ENCODE data around the gene DDIAS.
"Not testable (repeated sequence)": the region's sequence is repeated elsewhere in the genome, so short reads cannot be mapped to it uniquely, and the experiment has no call there.

The DDIAS gene

DNA sequence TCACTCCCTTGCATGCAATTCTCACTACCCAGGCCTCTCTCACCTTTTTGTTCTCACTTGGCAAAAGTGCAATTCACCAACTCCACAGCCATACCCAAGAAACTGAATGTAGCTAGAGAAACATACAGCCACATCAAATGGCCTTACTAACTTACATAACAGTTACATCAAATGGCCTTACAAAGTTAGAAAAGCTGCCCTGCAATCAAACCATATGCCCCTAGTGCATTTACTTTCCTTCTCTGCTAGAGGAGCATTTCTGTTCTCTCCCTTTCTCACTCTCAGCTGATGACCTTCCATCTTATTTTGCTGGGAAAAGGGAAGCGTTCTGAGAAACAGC, 11.6 kb upstream of the DDIAS start:
- DNase-seq: no peak

DNA sequence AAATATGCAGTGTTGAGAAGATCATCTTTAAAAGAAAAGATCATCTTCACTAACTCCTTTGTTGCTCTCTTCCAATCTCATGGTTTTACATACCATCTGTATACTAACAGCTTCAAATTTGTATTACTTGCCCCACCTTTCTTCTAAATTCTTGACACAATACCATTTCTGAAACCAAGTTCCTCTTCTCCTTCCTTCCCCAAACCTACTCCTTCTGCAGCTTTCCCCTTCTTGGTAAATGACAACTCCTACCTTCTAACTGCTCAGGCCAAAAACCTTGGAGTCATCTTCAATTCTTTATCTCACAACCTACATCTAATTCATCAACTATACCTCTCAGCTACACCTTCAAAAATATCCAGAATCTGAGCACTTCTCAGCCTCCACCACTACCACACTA, 10.6 kb upstream of the DDIAS start:
- no peak for DNase-seq

- DNase-seq: no peak
Observed at GRCh38 chr11:82892611-82893169, 8.8 kb upstream of the DDIAS start.

- DNase-seq: no peak
Observed at GRCh38 chr11:82895437-82896091, 6.0 kb upstream of the DDIAS start.

DNA sequence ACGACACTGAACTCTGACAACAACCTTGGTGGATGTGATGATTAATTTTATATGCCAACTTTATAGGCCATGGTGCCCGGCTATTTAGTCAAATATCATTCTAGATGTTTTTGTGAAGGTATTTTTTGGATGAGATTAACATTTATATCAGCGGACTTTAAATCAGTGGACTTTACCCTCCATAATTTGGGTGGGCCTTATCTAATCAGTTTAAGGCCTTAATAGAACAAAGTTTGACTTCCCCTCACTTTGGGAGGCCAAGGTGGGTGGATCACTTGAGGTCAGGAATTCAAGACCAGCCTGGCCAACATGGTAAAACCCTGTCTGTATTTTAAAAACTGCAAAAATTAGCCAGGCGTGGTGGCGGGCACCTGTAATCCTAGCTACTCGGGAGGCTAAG, 5.4 kb upstream of the DDIAS start:
- DNase-seq: no peak

DNA sequence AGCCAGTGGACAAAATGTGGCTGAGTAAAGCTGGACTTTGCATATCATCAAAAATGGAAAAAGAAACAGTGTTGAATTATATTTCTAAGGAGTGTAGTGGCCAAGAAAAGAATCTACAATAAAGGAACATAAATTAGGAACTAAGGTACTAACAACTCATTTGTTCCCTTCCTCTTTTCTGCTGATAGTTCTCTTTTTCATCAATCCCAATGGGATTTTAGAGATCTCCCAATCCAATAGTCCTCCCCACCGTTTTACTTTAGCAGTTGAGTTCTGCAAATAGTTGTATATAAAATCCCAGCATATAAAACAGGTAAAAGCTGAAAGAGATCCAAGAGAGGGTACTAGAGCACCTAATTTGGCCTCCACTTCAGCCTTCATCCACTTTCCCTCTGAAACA, 3.3 kb upstream of the DDIAS start:
- no peak for DNase-seq

GRCh38 chr11:82899186-82899820, 2.2 kb upstream of the DDIAS start:
- no peak for DNase-seq

- DNase-seq: no peak
Observed at GRCh38 chr11:82899957-82900276, 1.6 kb upstream of the DDIAS start.

- peak; percentile 95 for DNase-seq
Observed at GRCh38 chr11:82900277-82901164, 1.0 kb upstream of the DDIAS start, which contains the start of gene PRCP. Gene PRCP, minus strand, starts transcription at chr11:82900430. Its CDS starts 28 bp downstream, at chr11:82900402.

DNA sequence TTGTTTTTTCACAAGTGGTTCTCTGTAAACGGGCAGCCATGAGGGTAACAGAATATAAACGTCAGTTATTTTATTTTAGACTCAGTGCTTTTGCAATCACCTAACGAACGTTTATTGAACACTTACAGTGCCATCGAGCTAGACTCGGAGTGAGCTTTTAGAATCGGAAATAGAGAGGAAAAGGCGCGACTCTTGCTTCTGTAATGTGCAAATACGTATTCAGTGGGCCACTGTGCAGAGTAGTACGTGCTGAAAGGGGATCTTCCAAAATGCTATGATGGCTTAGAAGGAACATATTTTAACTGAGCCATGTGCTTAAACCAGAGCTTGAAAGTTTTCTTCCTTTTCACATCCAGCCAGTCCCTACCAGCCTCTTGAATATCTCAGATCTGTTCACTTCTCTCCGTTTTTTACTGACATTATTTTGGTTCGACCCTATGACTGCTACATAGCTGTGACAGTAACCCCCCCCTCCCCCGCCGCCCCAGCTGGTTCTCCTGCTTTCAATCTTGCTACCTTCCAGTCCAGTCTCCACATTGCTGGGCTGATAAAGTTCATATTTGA, 468 bp downstream of the DDIAS start:
- DNase-seq: no peak

- no peak for DNase-seq
Observed at GRCh38 chr11:82902880-82903279, 1.3 kb downstream of the DDIAS start.

DNA sequence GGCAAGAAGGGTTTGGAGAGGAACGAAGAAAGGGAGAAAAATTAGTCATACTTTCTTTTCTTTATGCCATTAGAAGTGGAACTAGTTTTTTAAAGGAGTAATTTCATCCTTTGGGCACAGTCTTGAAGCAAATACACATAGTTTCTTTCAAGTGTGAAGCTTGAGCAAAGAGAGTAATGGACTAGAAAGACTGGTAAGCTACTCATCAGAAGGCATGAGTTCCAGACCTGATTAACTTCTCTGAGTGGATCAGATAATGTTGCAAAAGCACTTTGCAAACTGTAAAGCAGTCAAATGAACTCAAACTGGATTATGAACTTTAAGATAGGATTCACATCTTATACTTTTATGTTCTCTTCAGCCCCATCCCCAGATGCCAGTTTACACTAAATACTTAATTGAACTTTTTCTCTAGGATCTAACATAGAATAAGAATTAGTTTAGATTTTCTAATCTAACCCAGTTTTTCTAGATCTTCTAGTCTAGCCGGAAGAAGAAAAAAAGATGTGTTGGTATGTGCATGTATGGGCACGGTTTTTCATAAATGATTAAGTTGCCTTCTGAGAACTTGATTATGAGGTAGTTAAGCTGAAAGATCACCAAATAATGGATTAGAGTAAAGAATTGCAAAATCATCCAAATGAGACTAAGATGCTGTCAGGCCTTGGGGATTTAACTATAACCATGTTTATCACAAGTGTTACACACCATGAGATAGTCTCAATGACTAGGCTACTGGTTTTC, 2.5 kb downstream of the DDIAS start:
- DNase-seq: no peak

DNA sequence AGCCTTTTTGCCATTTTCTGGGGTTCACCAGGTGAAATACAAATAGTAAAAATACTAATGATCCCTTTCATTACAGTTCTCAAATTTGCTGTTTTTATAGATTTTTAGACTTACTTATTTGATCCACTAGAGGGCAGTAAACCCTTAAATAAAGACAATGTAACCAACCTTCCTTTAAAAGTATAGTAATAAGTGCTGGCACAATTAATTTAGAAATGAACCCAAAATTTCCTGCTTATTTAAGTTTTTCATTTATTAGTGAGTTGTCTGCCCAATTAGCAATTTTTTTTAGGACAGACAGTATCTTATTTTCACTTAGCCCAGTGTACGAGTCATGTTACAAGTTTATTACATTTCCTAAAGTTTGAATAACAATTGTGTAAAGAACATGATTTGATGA, 4.7 kb downstream of the DDIAS start:
- peak; percentile 69 for DNase-seq

- DNase-seq: no peak
Observed at GRCh38 chr11:82906931-82907330, 5.4 kb downstream of the DDIAS start.

DNA sequence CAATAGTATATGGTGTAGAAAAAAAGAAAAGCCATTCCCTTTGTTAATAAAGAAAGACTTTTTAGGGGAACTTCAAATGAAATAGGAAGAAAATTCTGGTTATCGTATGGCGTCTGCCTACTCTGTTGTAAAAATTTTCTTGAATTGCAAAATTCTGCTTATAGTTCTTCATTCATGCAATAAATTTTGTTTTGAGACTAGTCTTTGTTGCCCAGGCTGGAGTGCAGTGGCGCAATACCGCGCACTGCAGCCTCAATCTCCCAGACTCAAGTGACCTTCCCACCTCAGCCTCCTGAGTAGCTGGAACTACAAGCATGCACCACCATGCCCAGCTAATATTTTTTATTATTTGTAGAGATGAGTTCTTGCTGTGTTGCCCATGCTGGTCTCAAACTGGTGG, 5.8 kb downstream of the DDIAS start:
- DNase-seq: no peak

DNA sequence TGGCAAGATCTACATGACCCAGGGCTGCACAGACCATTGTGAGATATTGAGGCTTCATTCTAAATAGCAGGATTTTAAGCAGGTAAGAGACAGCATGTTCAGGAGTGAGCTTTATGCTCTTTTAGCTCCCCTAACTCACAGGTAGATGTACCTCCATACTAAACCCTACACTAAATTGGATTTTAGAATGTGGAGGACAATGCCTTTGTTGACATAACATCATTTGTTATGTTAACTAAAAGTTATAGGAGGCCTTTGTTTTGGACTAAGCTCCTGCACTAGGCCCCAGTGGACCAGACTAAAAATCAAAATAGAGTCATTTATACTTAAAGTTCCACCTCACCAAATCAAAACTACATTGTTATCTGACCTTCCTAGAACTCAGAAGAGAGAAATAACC, 6.8 kb downstream of the DDIAS start:
- DNase-seq: no peak

DNA sequence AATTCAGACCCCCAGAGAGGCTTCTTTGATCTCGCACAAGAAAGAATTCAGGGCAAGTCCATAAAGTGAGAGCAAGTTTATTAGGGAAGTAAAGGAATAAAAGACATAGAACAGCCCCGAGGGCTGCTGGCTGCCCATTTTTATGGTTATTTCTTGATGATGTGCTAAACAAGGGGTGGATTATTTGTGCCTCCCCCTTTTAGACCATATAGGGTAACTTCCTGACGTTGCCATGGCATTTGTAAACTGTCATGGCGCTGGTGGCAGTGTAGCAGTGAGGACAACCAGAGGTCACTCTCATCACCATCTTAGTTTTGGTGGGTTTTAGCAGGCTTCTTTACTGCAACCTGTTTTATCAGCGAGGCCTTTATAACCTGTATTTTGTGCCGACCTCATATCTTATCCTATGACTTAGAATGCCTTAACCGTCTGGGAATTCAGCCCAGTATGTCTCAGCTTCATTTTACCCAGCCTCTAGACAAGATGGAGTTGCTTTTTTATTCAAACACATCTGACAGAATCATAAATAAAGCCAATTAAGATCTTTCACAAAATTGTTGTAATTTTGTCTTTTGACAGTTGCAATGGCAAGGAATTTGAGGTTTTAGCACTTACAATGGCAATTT, 7.6 kb downstream of the DDIAS start:
- no peak for DNase-seq

GRCh38 chr11:82919786-82920185, 18.2 kb downstream of the DDIAS start:
- not testable (repeated sequence) for DNase-seq

DNA sequence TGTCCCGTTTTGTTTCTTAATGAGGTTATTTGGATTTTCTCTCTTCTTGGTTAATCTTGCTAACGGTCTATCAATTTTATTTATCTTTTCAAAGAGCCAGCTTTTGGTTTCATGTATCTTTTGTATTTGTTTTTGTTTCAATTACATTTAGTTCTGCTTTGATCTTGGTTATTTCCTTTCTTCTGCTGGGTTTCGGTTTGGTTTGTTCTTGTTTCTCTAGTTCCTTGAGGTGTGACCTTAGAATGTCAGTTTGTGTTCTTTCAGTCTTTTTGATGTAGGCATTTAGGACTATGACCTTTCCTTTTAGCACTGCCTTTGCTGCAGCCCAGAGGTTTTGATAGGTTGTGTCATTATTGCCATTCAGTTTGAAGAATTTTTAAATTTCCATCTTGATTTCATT, 18.7 kb downstream of the DDIAS start:
- not testable (repeated sequence) for DNase-seq

GRCh38 chr11:82922396-82923173, 21.0 kb downstream of the DDIAS start:
- not testable (repeated sequence) for DNase-seq

DNA sequence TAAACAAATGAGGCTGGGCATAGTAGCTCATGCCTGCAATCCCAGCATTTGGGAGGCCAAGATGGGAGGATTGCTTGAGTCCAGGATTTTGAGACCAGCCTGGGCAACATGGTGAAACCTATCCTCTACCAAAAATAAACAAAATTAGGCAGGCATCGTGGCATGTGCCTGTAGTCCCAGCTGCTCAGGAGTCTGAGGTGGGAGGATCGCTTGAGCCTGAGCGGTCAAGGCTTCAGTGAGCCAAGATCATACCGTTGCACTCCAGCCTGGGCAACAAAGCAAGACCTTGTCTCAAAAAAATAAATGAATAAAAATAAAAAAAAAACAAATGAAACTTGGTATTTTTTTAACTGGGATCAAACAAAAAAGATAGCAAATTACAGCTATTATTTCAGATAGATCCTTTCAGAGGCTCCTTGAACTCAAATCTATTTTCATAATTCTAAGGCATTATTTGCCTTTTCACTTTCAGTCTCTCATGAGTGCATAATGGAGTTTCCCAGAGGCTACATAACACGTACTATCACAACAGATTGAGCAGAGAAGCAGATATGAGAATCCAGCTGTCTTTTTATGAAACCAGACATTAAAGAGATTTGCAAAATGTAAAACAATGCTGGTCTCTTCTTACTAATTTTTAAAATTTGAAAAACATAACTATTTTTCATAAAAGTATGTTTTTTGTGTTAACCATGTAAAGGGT, 23.1 kb downstream of the DDIAS start:
- no peak for DNase-seq
